Measurements from ENCODE around the gene RNF169. TPM values are rescaled to one million over a fixed set of nuclear protein-coding genes. Genes with fewer than 3 reads are reported as not detected.

Gene RNF169
- total and polyA plus RNA-seq, 9 of the 15 experiments (the other 6 are each of a cell fraction or from before 2014, with no cell fraction given): 0.68 to 18.1 (median 10.1) TPM

GRCh38 chr11:74726547-74727182 lies 22.0 kb upstream of the RNF169 start:
- H4K20me1 ChIP-seq (replicated peaks; ENCODE audit: control insufficient read depth, insufficient read depth, low read length): peaks cover 4% of the 10 kb centered on the region
- H3K4me1 ChIP-seq (replicated peaks in 1 of 2; ENCODE audit: control insufficient read depth in 2 of 2, insufficient read depth in 2 of 2, low read length in 2 of 2): peaks cover 0 to 10% of the 10 kb centered on the region in 2 experiments; a peak in 1 of 5 replicates
- peak; percentile 86 for FAIRE-seq
- no peak overlapping the region for H3K27ac ChIP-seq (ENCODE audit: extremely low read depth, low read depth, low read length)
- H3K79me2 ChIP-seq (ENCODE audit: control insufficient read depth, insufficient read depth, low read length): no peaks in the 10 kb centered on the region
- no peaks in the 10 kb centered on the region for H3K9me3 ChIP-seq (replicated peaks; ENCODE audit: control insufficient read depth, insufficient read depth, low read depth, low read length)
- H2AFZ ChIP-seq (ENCODE audit: low read depth, low read length): no peak overlapping the region
- ChIA-PET POLR2A (interaction anchor here (0.6 to 1.8 kb wide), 3 partner anchors 11 to 147 kb away, joined by 3 to 4 read pairs (median 3); no protein-coding TSS in a partner anchor), CTCF (ENCODE audit: low intra/inter-chr PET ratio) (interaction anchor here (1.8 to 1.9 kb wide), 2 partner anchors 24 to 116 kb away, joined by 8 to 12 read pairs; no protein-coding TSS in a partner anchor)
- no TSS peak for BruUV-seq (replicated peaks)
- H3K4me3 ChIP-seq: no peak overlapping the region
- in situ Hi-C loops (cut with MboI): no loop called here
- under 1% methylated on average over 13 of the region's 13 CpGs for WGBS (ENCODE audit: insufficient coverage, low coverage, missing lambda C conversion rate)
- H3K27me3 ChIP-seq (ENCODE audit: control insufficient read depth in 2 of 2, insufficient read depth in 2 of 2, low read length in 2 of 2): peaks cover 52 to 59% of the 10 kb centered on the region in 2 experiments
- intact Hi-C loops (cut with micrococcal nuclease): loop anchor here (1.0 to 5.0 kb wide), 3 partner anchors 24 to 114 kb away; no protein-coding TSS in a partner anchor
- H3K36me3 ChIP-seq (ENCODE audit: control insufficient read depth, insufficient read depth, low read length): no peaks in the 10 kb centered on the region
- H3K4me2 ChIP-seq (ENCODE audit: insufficient read depth, low read length): no peak overlapping the region
- H3K9ac ChIP-seq (ENCODE audit: insufficient read depth in 1 of 2, low read depth in 2 of 2, low read length in 2 of 2): no peak overlapping the region
- ATAC-seq: peak; percentile 99
- peak; percentile 79 to 83 (median 80) for DNase-seq (ENCODE audit: extremely low read depth in 1 of 4, low spot score in 3 of 4)
- H3K9me1 ChIP-seq (ENCODE audit: control insufficient read depth, insufficient read depth, low read length): no peaks in the 10 kb centered on the region
- no peak for TF ChIP-seq ZNF830 (CRISPR knock-in tag; IDR thresholded peaks at IDR 0.05)
- peak; percentile 68 for TF ChIP-seq RB1 (IDR thresholded peaks at IDR 0.05; ENCODE audit: low read depth)
- TF ChIP-seq ETV5 (CRISPR knock-in tag; IDR thresholded peaks at IDR 0.05; ENCODE audit: low read depth): no peak
- TF ChIP-seq ATF6 (CRISPR knock-in tag; IDR thresholded peaks at IDR 0.05): no peak
- TF ChIP-seq CBFA2T3 (IDR thresholded peaks at IDR 0.05): peak; percentile 35
- TF ChIP-seq ARHGAP35 (IDR thresholded peaks at IDR 0.05; ENCODE audit: partially characterized antibody): no peak
- TF ChIP-seq RBM22 (IDR thresholded peaks at IDR 0.05; ENCODE audit: low read depth, low read length, poor library complexity, severe bottlenecking): no peak
- TF ChIP-seq PHF20 (IDR thresholded peaks at IDR 0.05; ENCODE audit: partially characterized antibody): no peak
- TF ChIP-seq HMG20B (CRISPR knock-in tag; IDR thresholded peaks at IDR 0.05): no peak
- TF ChIP-seq KLF10 (CRISPR knock-in tag; IDR thresholded peaks at IDR 0.05): no peak
- peak; percentile 78 for TF ChIP-seq REST (IDR thresholded peaks at IDR 0.05; ENCODE audit: borderline replicate concordance)
- no peak for TF ChIP-seq REST (CRISPR knock-in tag; IDR thresholded peaks at IDR 0.05; ENCODE audit: low read depth)
- no peak for TF ChIP-seq PTRF (tag; IDR thresholded peaks at IDR 0.05)

Measured in K562 (cell line).